T-helper 17 cell (primary cell): ENCODE data around the gene EMILIN1. TPM values are rescaled to one million over a fixed set of nuclear protein-coding genes. Genes with fewer than 3 reads are reported as not detected.
A peak's percentile ranks its signal among the peaks of the same experiment; 100 is the strongest.
"Not testable (repeated sequence)": the region's sequence is repeated elsewhere in the genome, so short reads cannot be mapped to it uniquely, and the experiment has no call there.

Experiments
- ATAC-seq: fragments of 150-1000 bp; cut with Tn5 transposase; 2 replicates; pipeline ENCODE4 v1.10.0; 2021; ENCODE audit warnings: mild to moderate bottlenecking, moderate library complexity
- DNase-seq, 3 donors: peaks; one replicate each; pipeline versions ENCODE4 v3.0.0 to v3.0.0-alpha.2; 2020 to 2021
- H3K9me3 ChIP-seq: one replicate; pipeline ENCODE4 v1.7.0; 2013; ENCODE audit warnings: low read length, mild to moderate bottlenecking; ENCODE audit not compliant: control insufficient read depth, poor library complexity, severe bottlenecking
- H3K27ac Mint-ChIP-seq: one replicate; pipeline ENCODE4 v1.8.0; 2022; ENCODE audit warnings: mild to moderate bottlenecking, moderate library complexity, mixed read lengths
- H3K27me3 Mint-ChIP-seq: one replicate; pipeline ENCODE4 v1.8.0; 2022; ENCODE audit warnings: mixed read lengths
- H3K36me3 Mint-ChIP-seq: one replicate; pipeline ENCODE4 v1.8.0; 2022; ENCODE audit warnings: low read depth, mixed read lengths
- H3K4me1 Mint-ChIP-seq: one replicate; pipeline ENCODE4 v1.8.0; 2022; ENCODE audit warnings: mild to moderate bottlenecking, mixed read lengths
- H3K4me3 Mint-ChIP-seq: one replicate; pipeline ENCODE4 v1.8.0; 2022; ENCODE audit warnings: mild to moderate bottlenecking, moderate library complexity, mixed read lengths
- total RNA-seq, 4 donors: library from RNA in 2 of 4; stranded (reverse) in 2 of 4; gene quantifications; one replicate each; pipeline ENCODE4 v1.2.3 and lab custom pipeline; 2022 to 2026

The EMILIN1 gene
- total RNA-seq, 2 donors from 2014 or later: 0.32 to 1.7 TPM

- H3K4me3 Mint-ChIP-seq: no peak overlapping the region
- no peaks in the 10 kb centered on the region for H3K9me3 ChIP-seq
- DNase-seq: no peak
- peaks cover 34% of the 10 kb centered on the region for H3K4me1 Mint-ChIP-seq
- no peaks in the 10 kb centered on the region for H3K27me3 Mint-ChIP-seq
- peaks cover 5% of the 10 kb centered on the region for H3K36me3 Mint-ChIP-seq
- ATAC-seq: no peak
- H3K27ac Mint-ChIP-seq: no peak overlapping the region
Observed at GRCh38 chr2:27067385-27067784, 11.0 kb upstream of the EMILIN1 start.

GRCh38 chr2:27069436-27069835, 9.0 kb upstream of the EMILIN1 start:
- peaks cover 34% of the 10 kb centered on the region for H3K4me1 Mint-ChIP-seq
- DNase-seq: no peak
- H3K27me3 Mint-ChIP-seq: no peaks in the 10 kb centered on the region
- no peaks in the 10 kb centered on the region for H3K9me3 ChIP-seq
- H3K36me3 Mint-ChIP-seq: peaks cover 5% of the 10 kb centered on the region
- no peak for ATAC-seq
- peak overlapping the region; percentile 96 for H3K27ac Mint-ChIP-seq
- peak overlapping the region; percentile 58 for H3K4me3 Mint-ChIP-seq

GRCh38 chr2:27069961-27070618, 8.3 kb upstream of the EMILIN1 start:
- H3K36me3 Mint-ChIP-seq: peaks cover 5% of the 10 kb centered on the region
- no peak for ATAC-seq

GRCh38 chr2:27070653-27071276, 7.7 kb upstream of the EMILIN1 start:
- Mint-ChIP-seq H3K27me3 (no peaks in the 10 kb centered on the region), H3K4me1 (peaks cover 43% of the 10 kb centered on the region), H3K36me3 (peaks cover 5% of the 10 kb centered on the region), H3K4me3 (peak overlapping the region; percentile 96), H3K27ac (peak overlapping the region; percentile 96)
- DNase-seq (no peak), ATAC-seq (peak; percentile 12)
- no peaks in the 10 kb centered on the region for H3K9me3 ChIP-seq

More at GRCh38 chr2:27069961-27070618, 8.3 kb upstream of the EMILIN1 start:
- Mint-ChIP-seq H3K4me3 (peak overlapping the region; percentile 63), H3K27ac (peak overlapping the region; percentile 96), H3K27me3 (no peaks in the 10 kb centered on the region), H3K4me1 (peaks cover 41% of the 10 kb centered on the region)
- no peak for DNase-seq
- no peaks in the 10 kb centered on the region for H3K9me3 ChIP-seq

- no peaks in the 10 kb centered on the region for H3K27me3 Mint-ChIP-seq
- ATAC-seq (peak; percentile 92), DNase-seq (peak; percentile 84 to 89 (median 84))
- H3K4me1 Mint-ChIP-seq: peaks cover 44% of the 10 kb centered on the region
- H3K4me3 Mint-ChIP-seq: peak within 1 kb of the TSS; percentile 96
- no peaks in the 10 kb centered on the region for H3K9me3 ChIP-seq
- H3K36me3 Mint-ChIP-seq: no peaks in the 10 kb centered on the region
- peak within 1 kb of the TSS; percentile 96 for H3K27ac Mint-ChIP-seq
Observed at GRCh38 chr2:27071277-27071989, 7.0 kb upstream of the EMILIN1 start, which contains the start of gene OST4. OST4 (minus strand) TSS chr2:27071654.

GRCh38 chr2:27071990-27072830, 6.2 kb upstream of the EMILIN1 start:
- ATAC-seq: peak; percentile 23
- peak in 1 of 3 donors; percentile 26 for DNase-seq
- no peaks in the 10 kb centered on the region for H3K36me3 Mint-ChIP-seq

GRCh38 chr2:27072920-27073319, 5.5 kb upstream of the EMILIN1 start:
- H3K4me1 Mint-ChIP-seq: peaks cover 48% of the 10 kb centered on the region
- ATAC-seq (no peak), DNase-seq (no peak)
- H3K4me3 Mint-ChIP-seq: peak overlapping the region; percentile 67
- no peaks in the 10 kb centered on the region for H3K9me3 ChIP-seq
- H3K27me3 Mint-ChIP-seq: no peaks in the 10 kb centered on the region
- H3K36me3 Mint-ChIP-seq: no peaks in the 10 kb centered on the region
- H3K27ac Mint-ChIP-seq: peak overlapping the region; percentile 96

More at GRCh38 chr2:27071990-27072830, 6.2 kb upstream of the EMILIN1 start:
- peak overlapping the region; percentile 81 for H3K4me3 Mint-ChIP-seq
- no peaks in the 10 kb centered on the region for H3K9me3 ChIP-seq
- H3K27ac Mint-ChIP-seq: peak overlapping the region; percentile 96
- no peaks in the 10 kb centered on the region for H3K27me3 Mint-ChIP-seq
- H3K4me1 Mint-ChIP-seq: peaks cover 47% of the 10 kb centered on the region

GRCh38 chr2:27073782-27074181, 4.6 kb upstream of the EMILIN1 start:
- Mint-ChIP-seq H3K4me3 (peak overlapping the region; percentile 56), H3K4me1 (peaks cover 47% of the 10 kb centered on the region), H3K36me3 (no peaks in the 10 kb centered on the region), H3K27me3 (no peaks in the 10 kb centered on the region), H3K27ac (peak overlapping the region; percentile 96)
- ATAC-seq (no peak), DNase-seq (no peak)
- no peaks in the 10 kb centered on the region for H3K9me3 ChIP-seq

GRCh38 chr2:27074738-27075565, 3.5 kb upstream of the EMILIN1 start:
- Mint-ChIP-seq H3K27me3 (no peaks in the 10 kb centered on the region), H3K4me1 (peaks cover 35% of the 10 kb centered on the region), H3K36me3 (no peaks in the 10 kb centered on the region), H3K4me3 (peak overlapping the region; percentile 45), H3K27ac (peak overlapping the region; percentile 96)
- ATAC-seq: peak; percentile 21
- DNase-seq: peak in 2 of 3 donors; percentile 28 to 40
- H3K9me3 ChIP-seq: no peaks in the 10 kb centered on the region

GRCh38 chr2:27075566-27075871, 2.9 kb upstream of the EMILIN1 start:
- not testable (repeated sequence) for ATAC-seq, H3K9me3 ChIP-seq, H3K27me3 Mint-ChIP-seq, H3K36me3 Mint-ChIP-seq, DNase-seq, H3K4me3 Mint-ChIP-seq
- Mint-ChIP-seq H3K4me1 (peaks cover 37% of the 10 kb centered on the region), H3K27ac (peak overlapping the region; percentile 96)

- no peaks in the 10 kb centered on the region for H3K9me3 ChIP-seq
- ATAC-seq (no peak), DNase-seq (no peak)
- Mint-ChIP-seq H3K27me3 (no peaks in the 10 kb centered on the region), H3K4me1 (peaks cover 39% of the 10 kb centered on the region), H3K4me3 (no peak overlapping the region), H3K36me3 (no peaks in the 10 kb centered on the region), H3K27ac (peak overlapping the region; percentile 96)
Observed at GRCh38 chr2:27076323-27076722, 2.1 kb upstream of the EMILIN1 start.

GRCh38 chr2:27077231-27077630, 1.2 kb upstream of the EMILIN1 start:
- Mint-ChIP-seq H3K4me1 (peaks cover 43% of the 10 kb centered on the region), H3K27me3 (no peaks in the 10 kb centered on the region), H3K4me3 (no peak overlapping the region), H3K36me3 (no peaks in the 10 kb centered on the region), H3K27ac (no peak overlapping the region)
- DNase-seq (no peak), ATAC-seq (no peak)
- H3K9me3 ChIP-seq: no peaks in the 10 kb centered on the region
